Nephron (organoid): ENCODE measurements around the gene UVRAG.
A peak's percentile ranks its signal among the peaks of the same experiment; 100 is the strongest.

Source experiments
- H3K27ac Mint-ChIP-seq, 3 experiments: 2 replicates each; pipeline ENCODE4 v1.8.0; 2020; ENCODE audit warnings: mixed read lengths in 3 of 3, mild to moderate bottlenecking in 2 of 3, moderate library complexity in 1 of 3
- H3K27me3 Mint-ChIP-seq: 2 replicates; pipeline ENCODE4 v1.8.0; 2021; ENCODE audit warnings: low read depth, mild to moderate bottlenecking, moderate library complexity, mixed read lengths
- H3K36me3 Mint-ChIP-seq: 2 replicates; pipeline ENCODE4 v1.8.0; 2020; ENCODE audit warnings: low read depth, mixed read lengths
- H3K4me1 Mint-ChIP-seq: 2 replicates; pipeline ENCODE4 v1.8.0; 2020; ENCODE audit warnings: mixed read lengths
- H3K4me3 Mint-ChIP-seq, 3 experiments: 2 replicates each; pipeline ENCODE4 v1.8.0; 2020; ENCODE audit warnings: mild to moderate bottlenecking in 3 of 3, mixed read lengths in 3 of 3, moderate library complexity in 2 of 3
- H3K9me3 Mint-ChIP-seq: 2 replicates; pipeline ENCODE4 v1.8.0; 2020; ENCODE audit warnings: mixed read lengths
- TF ChIP-seq, protein P1 (sequence below), 3 experiments: fragments of 200-600 bp; sonication (generic); IDR thresholded peaks; one replicate each; pipeline ENCODE4 v1.5.0; 2021; ENCODE audit warnings: antibody characterized with exemption in 3 of 3; ENCODE audit not compliant: unreplicated experiment in 3 of 3

The UVRAG gene

DNA sequence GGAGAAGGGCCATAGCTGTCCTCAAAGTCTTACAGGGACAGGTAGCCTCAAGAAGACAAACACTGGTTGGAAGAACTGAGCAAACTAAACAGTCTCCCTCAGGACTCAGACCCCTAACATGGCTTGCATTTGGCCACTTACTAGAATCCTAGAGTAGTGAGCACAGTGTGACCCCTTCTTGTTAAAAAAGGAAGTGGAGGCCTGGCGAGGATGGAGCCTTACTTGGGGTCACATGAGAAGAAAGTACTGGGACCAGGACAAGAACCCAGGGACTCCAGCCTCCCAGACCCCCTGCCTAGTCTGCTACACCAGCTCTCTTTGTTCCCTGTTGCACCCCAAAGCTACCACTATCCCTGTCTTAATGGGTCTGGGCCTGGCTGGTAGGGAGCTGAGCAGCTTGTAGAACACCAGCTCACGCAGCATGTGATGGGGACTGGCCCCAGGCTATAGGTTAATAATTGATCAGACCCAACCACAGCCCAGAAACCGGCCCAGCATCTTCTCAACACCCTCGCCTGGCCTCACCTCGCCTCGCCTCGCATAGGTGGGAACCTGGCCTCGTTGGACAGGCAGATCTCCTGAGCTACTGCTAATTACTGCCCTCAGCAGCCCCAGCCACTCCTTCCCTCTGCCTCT is 28.8 kb upstream of the UVRAG start:
- H3K36me3 Mint-ChIP-seq: no peaks in the 10 kb centered on the region
- TF ChIP-seq, protein P1, sequence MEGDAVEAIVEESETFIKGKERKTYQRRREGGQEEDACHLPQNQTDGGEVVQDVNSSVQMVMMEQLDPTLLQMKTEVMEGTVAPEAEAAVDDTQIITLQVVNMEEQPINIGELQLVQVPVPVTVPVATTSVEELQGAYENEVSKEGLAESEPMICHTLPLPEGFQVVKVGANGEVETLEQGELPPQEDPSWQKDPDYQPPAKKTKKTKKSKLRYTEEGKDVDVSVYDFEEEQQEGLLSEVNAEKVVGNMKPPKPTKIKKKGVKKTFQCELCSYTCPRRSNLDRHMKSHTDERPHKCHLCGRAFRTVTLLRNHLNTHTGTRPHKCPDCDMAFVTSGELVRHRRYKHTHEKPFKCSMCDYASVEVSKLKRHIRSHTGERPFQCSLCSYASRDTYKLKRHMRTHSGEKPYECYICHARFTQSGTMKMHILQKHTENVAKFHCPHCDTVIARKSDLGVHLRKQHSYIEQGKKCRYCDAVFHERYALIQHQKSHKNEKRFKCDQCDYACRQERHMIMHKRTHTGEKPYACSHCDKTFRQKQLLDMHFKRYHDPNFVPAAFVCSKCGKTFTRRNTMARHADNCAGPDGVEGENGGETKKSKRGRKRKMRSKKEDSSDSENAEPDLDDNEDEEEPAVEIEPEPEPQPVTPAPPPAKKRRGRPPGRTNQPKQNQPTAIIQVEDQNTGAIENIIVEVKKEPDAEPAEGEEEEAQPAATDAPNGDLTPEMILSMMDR (IDR thresholded peaks at IDR 0.05; ENCODE audit: unreplicated experiment in 3 of 3): no peak

DNA sequence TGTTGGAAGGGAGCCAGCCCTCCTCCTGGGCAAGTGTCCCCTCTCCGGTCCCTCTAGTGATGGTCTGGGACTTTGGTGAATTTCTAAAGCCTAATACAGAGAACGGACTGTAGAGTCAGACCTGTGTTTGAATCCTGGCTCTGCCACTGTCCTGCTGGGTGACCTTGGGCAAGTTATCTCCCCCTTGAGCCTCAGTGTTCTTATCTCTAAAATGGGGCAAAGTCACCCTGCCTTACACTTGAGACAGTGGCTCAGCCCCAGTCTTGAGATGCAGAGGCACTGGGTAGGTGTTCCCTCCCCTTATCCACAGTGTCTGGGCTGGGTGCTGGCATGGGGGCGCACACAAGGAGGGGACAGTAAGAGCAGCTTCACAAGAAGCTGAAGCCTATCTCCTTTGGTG is 25.5 kb upstream of the UVRAG start:
- TF ChIP-seq, protein P1 (IDR thresholded peaks at IDR 0.05; ENCODE audit: unreplicated experiment in 3 of 3): no peak
- H3K27ac Mint-ChIP-seq: no peak overlapping the region

More for the DNA sequence above, 28.8 kb upstream of the UVRAG start:
- H3K9me3 Mint-ChIP-seq: no peaks in the 10 kb centered on the region
- no peaks in the 10 kb centered on the region for H3K4me1 Mint-ChIP-seq
- no peak overlapping the region for H3K4me3 Mint-ChIP-seq
- H3K27ac Mint-ChIP-seq: peak overlapping the region in 1 of 3 experiments; percentile 85
- peaks cover 7% of the 10 kb centered on the region for H3K27me3 Mint-ChIP-seq

DNA sequence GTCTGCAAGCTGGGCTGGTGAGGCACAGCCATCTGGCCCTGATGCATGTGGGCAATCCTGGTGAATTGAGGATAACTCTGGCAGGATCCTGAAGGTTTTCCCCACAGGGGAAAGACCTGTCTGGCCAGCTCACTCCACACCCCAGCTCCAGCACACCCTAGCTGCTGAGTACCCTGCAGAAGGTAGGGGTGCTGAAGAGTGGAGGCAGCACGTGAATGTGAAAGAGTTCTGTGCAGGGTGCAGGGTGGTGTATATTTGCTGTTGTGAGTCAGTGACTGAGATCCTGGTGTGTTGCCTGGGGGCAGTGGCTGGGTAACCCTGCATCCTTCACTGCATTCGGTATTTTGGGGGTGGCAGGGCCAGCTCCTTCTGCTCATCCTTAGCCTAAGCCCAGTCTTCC is 24.0 kb upstream of the UVRAG start:
- Mint-ChIP-seq H3K4me3 (no peak overlapping the region), H3K36me3 (no peaks in the 10 kb centered on the region), H3K4me1 (no peaks in the 10 kb centered on the region), H3K27ac (no peak overlapping the region), H3K27me3 (peaks cover 3% of the 10 kb centered on the region), H3K9me3 (no peaks in the 10 kb centered on the region)
- TF ChIP-seq, protein P1 (IDR thresholded peaks at IDR 0.05; ENCODE audit: unreplicated experiment in 3 of 3): no peak

More for the DNA sequence above, 25.5 kb upstream of the UVRAG start:
- H3K4me1 Mint-ChIP-seq: no peaks in the 10 kb centered on the region
- H3K27me3 Mint-ChIP-seq: peaks cover 3% of the 10 kb centered on the region
- H3K9me3 Mint-ChIP-seq: no peaks in the 10 kb centered on the region
- no peaks in the 10 kb centered on the region for H3K36me3 Mint-ChIP-seq
- H3K4me3 Mint-ChIP-seq: no peak overlapping the region

GRCh38 chr11:75792127-75792731 is 22.8 kb upstream of the UVRAG start:
- H3K36me3 Mint-ChIP-seq: no peaks in the 10 kb centered on the region
- no peaks in the 10 kb centered on the region for H3K9me3 Mint-ChIP-seq
- no peaks in the 10 kb centered on the region for H3K4me1 Mint-ChIP-seq
- no peak overlapping the region for H3K27ac Mint-ChIP-seq
- no peak overlapping the region for H3K4me3 Mint-ChIP-seq
- TF ChIP-seq, protein P1 (IDR thresholded peaks at IDR 0.05; ENCODE audit: unreplicated experiment in 3 of 3): no peak
- H3K27me3 Mint-ChIP-seq: peaks cover 4% of the 10 kb centered on the region

DNA sequence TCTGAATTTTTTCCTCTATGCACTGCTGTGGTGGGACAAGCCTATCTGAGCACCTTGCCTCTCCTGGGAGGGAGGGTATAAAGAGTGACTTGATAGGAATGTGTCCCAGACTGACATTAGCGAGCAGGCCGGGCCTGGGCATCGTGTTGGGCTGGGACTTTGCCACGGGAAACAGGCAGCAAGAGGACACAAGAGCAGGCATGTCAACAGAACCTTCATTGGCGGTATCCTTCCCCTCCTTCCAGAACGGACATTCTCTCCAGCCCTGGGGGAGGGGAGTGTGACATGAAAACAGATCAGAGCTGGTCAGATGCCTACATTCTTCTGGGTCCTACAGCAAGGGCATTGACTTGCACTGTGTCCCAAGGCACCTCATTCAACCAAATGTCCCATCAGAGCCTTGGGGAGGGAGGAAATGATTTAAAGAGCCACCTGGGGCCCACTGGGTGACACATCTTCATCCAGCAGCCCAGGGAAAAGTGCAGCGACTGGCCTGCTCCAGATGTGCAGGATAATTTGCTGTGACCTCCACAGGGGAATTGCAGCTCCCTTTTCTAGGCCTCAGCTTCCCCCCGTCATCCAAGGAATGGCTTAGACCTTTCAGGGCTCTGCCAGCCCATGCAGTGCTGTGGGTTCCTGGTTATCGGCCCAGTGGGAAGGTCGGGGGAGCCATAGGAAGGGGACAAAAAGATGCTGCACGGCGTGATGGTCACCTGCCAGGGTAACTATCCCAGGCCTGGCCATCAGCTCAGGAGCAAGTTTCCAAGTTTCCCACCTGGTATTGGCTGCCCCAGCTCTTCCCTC is 21.8 kb upstream of the UVRAG start:
- H3K27me3 Mint-ChIP-seq: peaks cover 7% of the 10 kb centered on the region
- H3K27ac Mint-ChIP-seq: no peak overlapping the region

More for the DNA sequence above, 21.8 kb upstream of the UVRAG start:
- Mint-ChIP-seq H3K9me3 (no peaks in the 10 kb centered on the region), H3K4me3 (no peak overlapping the region), H3K4me1 (no peaks in the 10 kb centered on the region), H3K36me3 (no peaks in the 10 kb centered on the region)
- TF ChIP-seq, protein P1 (IDR thresholded peaks at IDR 0.05; ENCODE audit: unreplicated experiment in 3 of 3): no peak
